Keratinocyte (primary cell): Measurements from ENCODE around the gene NOL7. TPM values are rescaled to one million over a fixed set of nuclear protein-coding genes. Genes with fewer than 3 reads are reported as not detected.

Experiments
- DNase-seq: peaks from one replicate; pipeline ENCODE4 v3.0.0-alpha.2; 2011; ENCODE audit warnings: low read depth, missing footprints, low spot score
- FAIRE-seq: peaks from 2 replicates; lab custom pipeline; 2011; peaks lifted over from hg19 to GRCh38; lab: Jason Lieb, UNC
- H2AFZ ChIP-seq: 2 replicates; pipeline ENCODE4 v1.6.0; 2012; ENCODE audit warnings: low read length, control low read depth, inconsistent platforms; ENCODE audit not compliant: control insufficient read depth
- H3K27ac ChIP-seq: 2 replicates; pipeline ENCODE4 v1.5.1; 2011; ENCODE audit warnings: low read length; ENCODE audit not compliant: control insufficient read depth, insufficient read depth
- H3K27me3 ChIP-seq: 3 replicates; pipeline ENCODE4 v1.6.0; 2011; ENCODE audit warnings: low read length; ENCODE audit not compliant: control insufficient read depth, insufficient read depth; ENCODE audit errors: extremely low read depth
- H3K36me3 ChIP-seq, 2 experiments: 2 replicates in 1 of 2; 3 replicates in 1 of 2; pipeline ENCODE4 v1.5.1; 2011; ENCODE audit warnings: low read length in 2 of 2, mild to moderate bottlenecking in 1 of 2; ENCODE audit not compliant: control insufficient read depth in 2 of 2, insufficient read depth in 2 of 2; ENCODE audit errors: extremely low read depth in 1 of 2
- H3K4me1 ChIP-seq: 3 replicates; pipeline ENCODE4 v1.5.1; 2011; ENCODE audit warnings: low read length; ENCODE audit not compliant: control insufficient read depth, insufficient read depth; ENCODE audit errors: extremely low read depth
- H3K4me2 ChIP-seq: 3 replicates; pipeline ENCODE4 v1.6.0; 2011; ENCODE audit warnings: low read depth, low read length; ENCODE audit not compliant: control insufficient read depth, insufficient read depth; ENCODE audit errors: extremely low read depth
- H3K4me3 ChIP-seq, 3 experiments: fragments of 200-600 bp in 1 of 3; sonication (generic) in 1 of 3; 2 replicates in 2 of 3; 3 replicates in 1 of 3; pipeline ENCODE4 v1.5.1; 2011 to 2016; ENCODE audit warnings: low read length in 3 of 3, mild to moderate bottlenecking in 3 of 3, control low read depth in 2 of 3, inconsistent platforms in 1 of 3, low read depth in 1 of 3, mixed read lengths in 1 of 3, mixed run types in 1 of 3, moderate library complexity in 1 of 3; ENCODE audit not compliant: control insufficient read depth in 2 of 3, insufficient read depth in 2 of 3; ENCODE audit errors: extremely low read depth in 1 of 3
- H3K79me2 ChIP-seq: 2 replicates; pipeline ENCODE4 v1.6.0; 2012; ENCODE audit warnings: low read length; ENCODE audit not compliant: control insufficient read depth, insufficient read depth
- H3K9ac ChIP-seq: 3 replicates; pipeline ENCODE4 v1.6.0; 2011; ENCODE audit warnings: low read length; ENCODE audit not compliant: control insufficient read depth, insufficient read depth; ENCODE audit errors: extremely low read depth
- H3K9me1 ChIP-seq: 3 replicates; pipeline ENCODE4 v1.6.0; 2011; ENCODE audit warnings: low read length; ENCODE audit not compliant: control insufficient read depth, insufficient read depth; ENCODE audit errors: extremely low read depth
- H3K9me3 ChIP-seq: 2 replicates; pipeline ENCODE4 v1.5.1; 2012; ENCODE audit warnings: low read depth, low read length; ENCODE audit not compliant: control insufficient read depth
- H4K20me1 ChIP-seq: 3 replicates; pipeline ENCODE4 v1.6.0; 2011; ENCODE audit warnings: low read length; ENCODE audit not compliant: control insufficient read depth, insufficient read depth; ENCODE audit errors: extremely low read depth
- EZH2 ChIP-seq: IDR thresholded peaks from one replicate; pipeline ENCODE4 v1.6.1; 2012; ENCODE audit warnings: inconsistent platforms, mild to moderate bottlenecking, low read length, moderate library complexity
- dilution Hi-C: fragments of 300-500 bp; cut with MboI; formaldehyde crosslinking; loops from one replicate; pipeline ENCODE4 v1.7.0; 2020; ENCODE audit warnings: low sequenced_read_pairs; ENCODE audit not compliant: extremely low pct_ligation_motif_present
- polyA plus RNA-seq, 5 experiments: library from polyadenylated mRNA; depleted of rRNA in 3 of 5; stranded (reverse) in 3 of 5; stranded (forward) in 1 of 5; unstranded in 1 of 5; fragments of >200 nt; gene quantifications; 1 replicate in 1 of 5; 2 replicates in 3 of 5; 3 replicates in 1 of 5; pipeline versions ENCODE4 v1.2.1 to v1.2.3, GENCODE V29; 2011 to 2012; ENCODE audit warnings: missing spikeins in 2 of 5, low read depth in 1 of 5, low replicate concordance in 1 of 5
- TF ChIP-seq, protein P1 (sequence below), 3 experiments: IDR thresholded peaks in 1 of 3; conservative IDR thresholded peaks in 1 of 3; optimal IDR thresholded peaks in 1 of 3; 2 replicates in 2 of 3; 3 replicates in 1 of 3; pipeline versions ENCODE3 to v1.5.1; 2011; ENCODE audit warnings: low read length in 3 of 3, mild to moderate bottlenecking in 3 of 3, moderate library complexity in 2 of 3, control low read depth in 1 of 3, inconsistent platforms in 1 of 3; ENCODE audit not compliant: insufficient read depth in 2 of 3; ENCODE audit errors: extremely low read depth in 1 of 3

NOL7 gene
- polyA plus RNA-seq, 1 donor (not counting 4 experiments of a cell fraction or from before 2014, with no cell fraction given): 45.3 TPM

DNA sequence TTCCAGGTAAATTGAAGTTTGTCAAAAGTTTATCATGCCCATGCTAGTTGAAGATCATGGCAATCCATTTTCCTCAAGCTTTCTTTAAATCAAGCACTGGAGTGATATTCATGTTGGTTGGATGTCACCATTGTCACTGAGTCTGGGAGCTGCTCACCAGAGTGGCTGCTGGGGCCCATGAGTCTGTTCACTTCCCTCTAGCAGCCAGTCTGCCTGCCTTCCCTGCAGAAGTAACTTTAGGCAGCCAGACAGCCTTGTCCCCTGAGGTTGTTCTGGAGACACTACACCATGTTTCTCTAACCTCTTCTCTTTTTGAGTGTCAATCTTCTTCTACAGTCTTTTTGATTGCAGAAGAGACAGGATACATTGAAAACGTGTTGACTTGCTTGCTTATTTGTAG is 35.2 kb upstream of the NOL7 start:
- peaks cover 4% of the 10 kb centered on the region in 2 experiments for H3K36me3 ChIP-seq
- no peak for TF ChIP-seq EZH2
- TF ChIP-seq, protein P1, sequence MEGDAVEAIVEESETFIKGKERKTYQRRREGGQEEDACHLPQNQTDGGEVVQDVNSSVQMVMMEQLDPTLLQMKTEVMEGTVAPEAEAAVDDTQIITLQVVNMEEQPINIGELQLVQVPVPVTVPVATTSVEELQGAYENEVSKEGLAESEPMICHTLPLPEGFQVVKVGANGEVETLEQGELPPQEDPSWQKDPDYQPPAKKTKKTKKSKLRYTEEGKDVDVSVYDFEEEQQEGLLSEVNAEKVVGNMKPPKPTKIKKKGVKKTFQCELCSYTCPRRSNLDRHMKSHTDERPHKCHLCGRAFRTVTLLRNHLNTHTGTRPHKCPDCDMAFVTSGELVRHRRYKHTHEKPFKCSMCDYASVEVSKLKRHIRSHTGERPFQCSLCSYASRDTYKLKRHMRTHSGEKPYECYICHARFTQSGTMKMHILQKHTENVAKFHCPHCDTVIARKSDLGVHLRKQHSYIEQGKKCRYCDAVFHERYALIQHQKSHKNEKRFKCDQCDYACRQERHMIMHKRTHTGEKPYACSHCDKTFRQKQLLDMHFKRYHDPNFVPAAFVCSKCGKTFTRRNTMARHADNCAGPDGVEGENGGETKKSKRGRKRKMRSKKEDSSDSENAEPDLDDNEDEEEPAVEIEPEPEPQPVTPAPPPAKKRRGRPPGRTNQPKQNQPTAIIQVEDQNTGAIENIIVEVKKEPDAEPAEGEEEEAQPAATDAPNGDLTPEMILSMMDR (optimal IDR thresholded peaks at IDR 0.05 in 1 of 3, IDR thresholded peaks at IDR 0.05 in 1 of 3, conservative IDR thresholded peaks at IDR 0.05 in 1 of 3; ENCODE audit: extremely low read depth in 1 of 3, insufficient read depth in 2 of 3, low read length in 3 of 3): no peak
- H3K9me3 ChIP-seq: no peaks in the 10 kb centered on the region
- no peaks in the 10 kb centered on the region for H3K79me2 ChIP-seq
- H3K4me2 ChIP-seq: no peak overlapping the region
- dilution Hi-C loops: no loop called here
- no peaks in the 10 kb centered on the region for H4K20me1 ChIP-seq
- H2AFZ ChIP-seq: no peak overlapping the region
- no peak for FAIRE-seq
- H3K27me3 ChIP-seq: no peaks in the 10 kb centered on the region
- no peaks in the 10 kb centered on the region for H3K4me1 ChIP-seq
- no peak for DNase-seq
- no peaks in the 10 kb centered on the region for H3K9me1 ChIP-seq
- no peak overlapping the region for H3K4me3 ChIP-seq
- H3K27ac ChIP-seq: no peak overlapping the region
- H3K9ac ChIP-seq: no peak overlapping the region

DNA sequence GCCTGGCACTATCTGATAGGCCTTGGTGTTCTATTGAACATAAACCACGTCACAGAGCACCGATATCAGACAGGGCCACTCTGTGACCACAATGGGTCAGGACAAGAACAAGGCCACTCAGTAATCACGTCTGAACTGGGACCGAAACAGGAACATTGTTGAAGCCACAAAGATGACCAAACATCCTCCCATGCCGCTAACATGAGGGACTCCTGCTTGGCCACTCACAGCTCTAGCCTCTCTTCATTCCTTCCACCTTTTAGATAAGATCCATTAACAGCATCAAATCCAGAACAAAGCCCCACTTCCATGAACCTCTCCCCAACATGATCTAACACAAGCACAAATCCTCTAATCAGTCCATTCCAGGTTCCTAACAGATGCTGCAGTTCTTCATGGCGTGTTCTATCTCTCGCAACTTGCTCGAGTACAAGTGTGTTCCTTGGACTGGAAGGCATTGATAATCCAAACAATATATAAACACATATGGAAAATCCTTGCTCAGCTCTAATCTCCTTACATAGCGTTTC is 33.4 kb upstream of the NOL7 start:
- H4K20me1 ChIP-seq: no peaks in the 10 kb centered on the region
- H3K4me1 ChIP-seq: no peaks in the 10 kb centered on the region
- dilution Hi-C loops: no loop called here
- H3K36me3 ChIP-seq: peaks cover 4% of the 10 kb centered on the region in 2 experiments
- no peak overlapping the region for H3K9ac ChIP-seq
- no peak overlapping the region for H2AFZ ChIP-seq
- TF ChIP-seq EZH2: no peak
- TF ChIP-seq, protein P1 (optimal IDR thresholded peaks at IDR 0.05 in 1 of 3, IDR thresholded peaks at IDR 0.05 in 1 of 3, conservative IDR thresholded peaks at IDR 0.05 in 1 of 3; ENCODE audit: extremely low read depth in 1 of 3, insufficient read depth in 2 of 3, low read length in 3 of 3): no peak
- no peaks in the 10 kb centered on the region for H3K9me1 ChIP-seq
- no peaks in the 10 kb centered on the region for H3K79me2 ChIP-seq
- H3K4me3 ChIP-seq: no peak overlapping the region
- no peak overlapping the region for H3K4me2 ChIP-seq
- no peak overlapping the region for H3K27ac ChIP-seq
- no peaks in the 10 kb centered on the region for H3K27me3 ChIP-seq
- no peaks in the 10 kb centered on the region for H3K9me3 ChIP-seq
- FAIRE-seq (no peak), DNase-seq (no peak)
